Esophagus squamous epithelium (tissue), 5 donors: ENCODE results near the gene TRPM6. TPM values are rescaled to one million over a fixed set of nuclear protein-coding genes. Genes with fewer than 3 reads are reported as not detected.
A peak's percentile ranks its signal among the peaks of the same experiment; 100 is the strongest.

ENCODE experiments used
- DNase-seq: peaks from one replicate; lab custom pipeline; 2025; lab: John Stamatoyannopoulos, UW
- H3K27ac ChIP-seq, 4 donors: fragments of 200-600 bp; sonication (generic); one replicate each; pipeline ENCODE4 v1.5.1; 2016 to 2019; ENCODE audit warnings: mild to moderate bottlenecking in 1 of 4
- H3K27me3 ChIP-seq, 4 donors: fragments of 200-600 bp; sonication (generic); 1 replicate in 3 of 4; 2 replicates in 1 of 4; pipeline versions ENCODE4 v1.5.1 to v1.6.0; 2017 to 2021; ENCODE audit warnings: antibody characterized with exemption in 1 of 4
- H3K36me3 ChIP-seq, 3 donors: fragments of 200-600 bp; sonication (generic); one replicate each; pipeline ENCODE4 v1.5.1; 2016 to 2019
- H3K4me1 ChIP-seq, 3 donors: fragments of 200-600 bp; sonication (generic); one replicate each; pipeline ENCODE4 v1.5.1; 2017 to 2019
- H3K4me3 ChIP-seq, 4 donors: fragments of 200-600 bp; sonication (generic); 1 replicate in 3 of 4; 2 replicates in 1 of 4; pipeline ENCODE4 v1.5.1; 2016 to 2019; ENCODE audit warnings: mild to moderate bottlenecking in 2 of 4, moderate library complexity in 1 of 4
- H3K9me3 ChIP-seq, 3 donors: fragments of 200-600 bp; sonication (generic); one replicate each; pipeline ENCODE4 v1.5.1; 2016 to 2019
- CTCF ChIP-seq, 6 experiments: fragments of 450-650 bp in 4 of 6; fragments of 200-600 bp in 2 of 6; sonication (generic) in 2 of 6; IDR thresholded peaks; one replicate each; pipeline ENCODE4 v1.5.1; 2016 to 2019; ENCODE audit warnings: antibody characterized with exemption in 6 of 6, mild to moderate bottlenecking in 4 of 6, moderate library complexity in 4 of 6
- POLR2A ChIP-seq, 4 donors: fragments of 450-650 bp; IDR thresholded peaks; one replicate each; pipeline ENCODE4 v1.6.1; 2017; ENCODE audit warnings: antibody characterized with exemption in 4 of 4, mild to moderate bottlenecking in 4 of 4, moderate library complexity in 3 of 4
- WGBS, 2 donors: methylation state at CpG; one replicate each; pipeline ENCODE4 v1.1.5; 2018; 5-methylcytosine and 5-hydroxymethylcytosine counted together
- intact Hi-C: fragments of 100-400 bp; cut with DNase I; formaldehyde crosslinking; loops from one replicate; pipeline ENCODE4 v1.15.0; 2022
- total RNA-seq, 4 donors: library from RNA; depleted of rRNA; stranded (reverse); fragments of >200 nt; gene quantifications; one replicate each; pipeline ENCODE4 v1.1.0, GENCODE V29; 2016
- donor health status: DM: yes; HTN: yes; CAD: no.

TRPM6 gene
- total RNA-seq, 4 donors from 2014 or later = 0.27 to 1.6 (median 1.2) TPM

DNA sequence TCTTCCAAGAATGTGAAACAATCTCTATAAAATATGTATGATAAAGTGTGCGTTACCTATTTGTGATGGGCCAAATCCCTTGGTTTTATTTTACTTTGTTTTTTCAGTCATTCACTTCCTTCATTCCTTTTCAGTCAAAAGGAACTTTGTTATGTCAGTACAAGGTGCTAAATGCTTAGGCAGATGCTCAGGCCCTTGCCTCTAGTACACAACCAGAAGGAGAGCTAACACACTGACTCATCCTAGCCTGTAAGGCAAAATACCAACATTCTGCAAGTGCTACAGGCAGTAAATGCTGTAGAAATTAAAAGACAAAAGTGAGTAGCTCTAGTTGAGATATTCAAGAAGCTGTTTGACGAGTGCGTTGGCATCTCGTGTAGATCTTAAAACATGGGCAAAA is 49.4 kb downstream of the TRPM6 start:
- H3K27me3 ChIP-seq = no peaks in the 10 kb centered on the region
- H3K36me3 ChIP-seq = no peaks in the 10 kb centered on the region
- peaks cover 0 to 11% (median 0%) of the 10 kb centered on the region in 3 donors for H3K4me1 ChIP-seq
- H3K9me3 ChIP-seq = no peaks in the 10 kb centered on the region
- peak overlapping the region in 1 of 4 donors; percentile 33 for H3K27ac ChIP-seq
- TF ChIP-seq CTCF (IDR thresholded peaks at IDR 0.05) (no peak), POLR2A (IDR thresholded peaks at IDR 0.05) (no peak)
- DNase-seq = no peak
- intact Hi-C loops = no loop called here
- WGBS, 2 donors = 47 to 61% methylated on average over 4 of the region's 4 CpGs
- H3K4me3 ChIP-seq = no peak overlapping the region

GRCh38 chr9:74824654-74825053 is 63.1 kb downstream of the TRPM6 start:
- WGBS, 2 donors = 64 to 77% methylated on average over 1 of the region's 1 CpG
- Histone ChIP-seq H3K27me3 (no peaks in the 10 kb centered on the region), H3K4me1 (peaks cover 0 to 5% (median 0%) of the 10 kb centered on the region in 3 donors), H3K4me3 (no peak overlapping the region), H3K27ac (no peak overlapping the region), H3K36me3 (no peaks in the 10 kb centered on the region), H3K9me3 (no peaks in the 10 kb centered on the region)
- no peak for DNase-seq
- intact Hi-C loops = no loop called here
- TF ChIP-seq CTCF (IDR thresholded peaks at IDR 0.05) (no peak), POLR2A (IDR thresholded peaks at IDR 0.05) (no peak)

DNA sequence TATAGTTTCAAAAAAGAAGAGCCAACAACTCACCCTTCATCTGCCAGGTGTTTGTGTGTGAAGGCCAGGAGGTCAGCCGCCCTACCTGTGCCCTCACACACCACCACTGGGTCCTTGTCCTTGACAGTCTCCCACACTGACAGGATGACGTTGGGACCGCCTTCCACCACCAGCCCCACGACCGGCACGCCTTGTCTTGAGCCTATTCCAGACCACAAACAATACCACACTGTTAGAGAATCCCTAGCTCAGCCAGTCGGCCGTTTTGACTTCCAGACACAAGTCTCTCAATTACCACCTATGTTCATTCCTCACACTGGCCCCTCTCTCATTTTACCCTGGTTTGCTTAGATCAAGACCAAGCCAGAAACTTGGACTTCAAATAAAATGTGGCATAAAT is 66.1 kb downstream of the TRPM6 start:
- TF ChIP-seq POLR2A (IDR thresholded peaks at IDR 0.05) = no peak
- TF ChIP-seq CTCF (IDR thresholded peaks at IDR 0.05) = no peak
- intact Hi-C loops = no loop called here
- WGBS, 2 donors = 81 to 83% methylated on average over 8 of the region's 8 CpGs
- Histone ChIP-seq H3K4me1 (no peaks in the 10 kb centered on the region), H3K27me3 (no peaks in the 10 kb centered on the region), H3K36me3 (no peaks in the 10 kb centered on the region), H3K27ac (no peak overlapping the region), H3K4me3 (no peak overlapping the region), H3K9me3 (no peaks in the 10 kb centered on the region)
- DNase-seq = no peak

DNA sequence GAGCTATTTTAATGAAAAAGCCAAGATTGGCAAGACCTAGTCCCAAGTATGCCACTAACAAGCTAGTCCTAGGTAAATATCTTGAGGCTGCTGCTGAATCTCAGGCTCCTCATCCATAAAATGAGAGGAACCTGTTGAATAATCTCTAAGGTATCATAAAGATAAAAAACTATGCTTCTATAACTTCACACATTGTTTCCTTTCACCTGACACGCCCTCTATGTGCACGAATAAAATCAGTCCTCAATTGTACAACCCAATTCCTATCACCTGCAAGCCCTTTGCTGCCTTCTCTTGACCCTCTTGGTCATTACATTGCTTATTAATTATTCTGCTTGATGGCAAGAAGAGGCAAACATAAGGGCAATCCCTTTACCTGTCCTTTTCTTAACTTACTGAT is 69.9 kb downstream of the TRPM6 start:
- H3K4me1 ChIP-seq = no peaks in the 10 kb centered on the region
- H3K27me3 ChIP-seq = no peaks in the 10 kb centered on the region
- no peak overlapping the region for H3K4me3 ChIP-seq
- intact Hi-C loops = no loop called here
- DNase-seq = no peak
- H3K36me3 ChIP-seq = no peaks in the 10 kb centered on the region
- TF ChIP-seq CTCF (IDR thresholded peaks at IDR 0.05) = no peak
- TF ChIP-seq POLR2A (IDR thresholded peaks at IDR 0.05) = no peak
- no peaks in the 10 kb centered on the region for H3K9me3 ChIP-seq
- WGBS, 2 donors = 73 to 81% methylated on average over 2 of the region's 2 CpGs
- H3K27ac ChIP-seq = no peak overlapping the region

DNA sequence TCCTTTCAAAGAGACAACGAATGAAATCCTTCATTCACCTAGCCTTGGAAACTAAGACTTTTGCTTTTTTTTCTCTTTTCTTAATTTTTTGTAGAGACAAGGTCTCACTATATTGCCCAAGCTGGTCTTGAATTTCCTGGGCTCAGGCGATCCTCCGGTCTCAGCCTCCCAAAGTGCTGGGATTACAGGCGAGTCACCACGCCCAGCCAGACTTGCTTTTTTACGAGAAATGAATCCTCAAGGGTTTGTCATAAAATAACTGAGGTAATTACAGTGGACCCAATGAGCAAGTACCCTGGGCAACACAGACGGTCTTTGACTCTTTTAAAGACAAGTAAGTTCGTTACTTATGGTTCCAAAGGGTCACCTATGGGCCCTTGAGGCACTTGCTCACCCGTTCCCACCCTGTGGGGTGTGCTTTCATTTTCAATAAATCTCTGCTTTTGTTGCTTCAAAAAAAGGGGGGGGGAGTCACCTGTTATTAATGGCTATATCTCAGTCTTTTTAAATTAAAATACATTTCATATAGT is 70.4 kb downstream of the TRPM6 start:
- H3K27me3 ChIP-seq = no peaks in the 10 kb centered on the region
- no peaks in the 10 kb centered on the region for H3K4me1 ChIP-seq
- H3K36me3 ChIP-seq = no peaks in the 10 kb centered on the region
- DNase-seq = no peak
- intact Hi-C loops = no loop called here
- H3K27ac ChIP-seq = no peak overlapping the region
- H3K9me3 ChIP-seq = no peaks in the 10 kb centered on the region
- H3K4me3 ChIP-seq = no peak overlapping the region
- 88 to 90% methylated on average over 9 of the region's 9 CpGs for WGBS, 2 donors
- no peak for TF ChIP-seq CTCF (IDR thresholded peaks at IDR 0.05)
- TF ChIP-seq POLR2A (IDR thresholded peaks at IDR 0.05) = no peak
